Stimulated activated CD4-positive, alpha-beta T cell treated with anti-CD3 and anti-CD28 coated beads, Interleukin-2, amount 100 ng/mL, for 4 hours (primary cell): ENCODE measurements around the gene PMF1.
"Not testable (repeated sequence)": the region's sequence is repeated elsewhere in the genome, so short reads cannot be mapped to it uniquely, and the experiment has no call there.

ENCODE experiments used
- DNase-seq: peaks from one replicate; pipeline ENCODE4 v3.0.0-alpha.2; 2020; ENCODE audit warnings: low read depth

Gene PMF1

GRCh38 chr1:156196445-156196844 lies 16.4 kb upstream of the PMF1 start:
- DNase-seq = no peak

- no peak for DNase-seq
These were observed 13.9 kb upstream of the PMF1 start for GRCh38 chr1:156198831-156199349.

DNA sequence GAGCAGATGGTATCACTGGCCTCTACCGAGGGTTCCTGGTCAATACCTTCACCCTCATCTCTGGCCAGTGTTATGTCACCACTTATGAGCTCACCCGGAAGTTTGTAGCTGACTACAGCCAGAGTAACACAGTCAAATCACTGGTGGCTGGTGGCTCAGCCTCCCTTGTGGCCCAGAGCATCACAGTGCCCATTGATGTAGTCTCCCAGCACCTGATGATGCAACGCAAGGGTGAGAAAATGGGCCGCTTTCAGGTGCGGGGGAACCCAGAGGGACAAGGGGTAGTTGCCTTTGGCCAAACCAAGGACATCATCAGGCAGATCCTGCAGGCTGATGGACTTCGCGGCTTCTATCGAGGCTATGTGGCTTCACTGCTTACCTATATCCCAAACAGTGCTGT lies 12.8 kb upstream of the PMF1 start:
- no peak for DNase-seq

DNA sequence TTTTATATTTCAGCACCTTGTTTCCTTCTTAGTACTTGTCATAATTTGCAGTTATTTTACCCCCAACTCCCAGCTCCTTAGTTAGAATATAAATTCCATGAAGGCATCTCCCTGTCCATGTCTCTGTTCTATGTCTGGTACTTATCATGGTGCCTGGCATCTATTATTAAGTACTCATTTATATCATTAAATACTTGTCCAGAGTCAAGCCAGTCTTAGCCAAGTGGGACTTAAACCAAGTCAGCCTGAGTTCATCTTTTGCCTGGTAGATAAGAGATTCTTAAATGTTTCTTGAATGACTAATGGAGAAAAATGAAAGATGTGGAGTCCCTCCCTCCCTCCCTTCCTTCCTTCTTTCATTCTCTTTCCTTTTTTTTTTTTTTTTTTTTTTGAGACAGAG lies 9.5 kb upstream of the PMF1 start:
- no peak for DNase-seq

- DNase-seq = no peak
These were observed 8.1 kb upstream of the PMF1 start for GRCh38 chr1:156204686-156205085.

DNA sequence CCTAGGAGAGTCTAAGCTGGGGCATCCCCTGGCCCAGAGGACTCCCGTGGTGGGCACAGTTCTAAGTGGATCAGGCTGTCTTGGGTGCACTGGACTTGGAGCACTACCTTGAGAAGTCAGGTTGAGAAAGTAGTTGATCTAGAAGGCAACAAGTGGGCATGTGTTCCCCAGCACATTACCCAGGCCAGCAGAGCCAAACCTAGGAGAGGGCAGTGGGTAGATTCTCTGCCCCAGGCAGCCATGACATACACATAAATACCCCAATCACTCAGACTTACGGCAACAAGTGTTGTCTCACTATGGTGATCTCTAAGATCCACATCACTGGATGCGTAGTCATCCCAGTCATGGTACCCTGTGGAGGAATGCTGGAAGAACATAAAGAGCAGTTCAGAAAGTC lies 1.6 kb upstream of the PMF1 start:
- no peak for DNase-seq

DNA sequence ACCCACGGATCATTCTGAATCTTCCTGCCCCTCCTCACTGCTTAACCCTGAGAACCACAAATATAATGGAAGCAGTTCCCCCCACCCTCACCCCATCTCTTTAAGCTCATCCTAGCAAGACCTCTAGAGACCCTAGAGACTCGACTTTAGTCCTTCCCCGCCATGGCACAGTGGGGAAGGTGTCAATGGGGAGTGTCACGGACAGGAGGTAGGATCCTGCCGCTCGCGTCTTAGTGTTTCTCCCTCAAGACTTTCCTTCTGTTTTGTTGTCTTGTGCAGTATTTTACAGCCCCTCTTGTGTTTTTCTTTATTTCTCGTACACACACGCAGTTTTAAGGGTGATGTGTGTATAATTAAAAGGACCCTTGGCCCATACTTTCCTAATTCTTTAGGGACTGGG lies 677 bp upstream of the PMF1 start:
- DNase-seq = no peak

DNA sequence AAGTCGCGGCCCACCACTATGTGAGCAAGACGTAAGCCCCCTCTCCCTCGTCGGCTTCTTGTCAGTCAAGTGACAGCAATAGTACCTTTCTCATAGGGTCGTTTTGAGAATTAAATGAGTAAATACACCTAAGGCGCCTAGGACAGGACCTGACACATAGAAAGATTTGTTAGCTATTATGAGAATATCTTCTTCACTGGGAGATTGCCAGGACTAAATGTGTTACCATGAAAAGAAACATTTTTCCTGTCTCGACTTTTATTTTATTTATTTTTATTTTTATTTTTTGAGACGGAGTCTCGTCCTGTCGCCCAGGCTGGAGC lies 798 bp downstream of the PMF1 start:
- no peak for DNase-seq

- DNase-seq = peak; percentile 13
These were observed 1.4 kb downstream of the PMF1 start for GRCh38 chr1:156214024-156214748.

DNA sequence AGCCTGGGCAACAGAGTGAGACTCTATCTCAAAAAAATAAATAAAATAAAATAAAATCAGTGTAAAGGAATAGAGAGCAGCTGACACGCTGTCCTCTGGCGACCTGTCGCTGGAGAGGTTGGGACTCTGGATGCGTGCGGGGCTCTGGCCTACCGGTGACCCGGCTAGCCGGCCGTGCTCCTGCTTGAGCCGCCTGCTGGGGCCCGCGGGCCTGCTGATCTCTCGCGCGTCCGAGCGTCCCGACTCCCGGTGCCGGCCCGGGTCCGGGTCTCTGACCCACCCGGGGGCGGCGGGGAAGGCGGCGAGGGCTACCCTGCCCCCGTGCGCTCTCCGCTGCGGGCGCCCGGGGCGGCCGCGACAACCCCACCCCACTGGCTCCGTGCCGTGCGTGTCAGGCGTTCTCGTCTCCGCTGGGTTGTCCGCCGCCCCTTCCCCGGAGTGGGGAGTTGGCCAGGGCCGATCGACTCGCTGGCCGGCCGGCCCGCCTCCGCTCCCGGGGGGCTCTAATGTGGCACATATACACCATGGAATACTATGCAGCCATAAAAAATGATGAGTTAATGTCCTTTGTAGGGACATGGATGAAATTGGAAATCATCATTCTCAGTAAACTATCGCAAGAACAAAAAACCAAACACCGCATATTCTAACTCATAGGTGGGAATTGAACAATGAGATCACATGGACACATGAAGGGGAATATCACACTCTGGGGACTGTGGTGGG lies 3.7 kb downstream of the PMF1 start:
- DNase-seq = not testable (repeated sequence)

DNA sequence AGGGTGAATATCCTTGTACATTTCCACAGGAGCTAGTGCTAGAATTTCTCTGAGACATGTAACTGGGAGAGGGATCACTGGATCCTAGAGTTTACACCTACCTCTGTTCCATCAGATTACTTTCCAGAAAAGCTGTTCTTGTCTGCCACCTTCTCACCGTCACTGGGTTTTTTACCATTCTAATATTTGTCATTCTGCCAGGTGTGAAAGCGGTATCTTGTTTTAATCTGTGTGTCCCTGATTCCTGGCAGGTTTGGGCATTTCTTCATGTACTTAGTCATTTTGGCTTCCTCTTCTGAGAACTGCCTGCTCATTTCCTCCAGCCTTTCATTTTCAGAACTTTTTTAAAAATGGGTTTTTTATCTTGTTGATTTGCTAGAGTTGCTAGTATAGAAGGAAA lies 5.1 kb downstream of the PMF1 start:
- DNase-seq = peak; percentile 48

DNA sequence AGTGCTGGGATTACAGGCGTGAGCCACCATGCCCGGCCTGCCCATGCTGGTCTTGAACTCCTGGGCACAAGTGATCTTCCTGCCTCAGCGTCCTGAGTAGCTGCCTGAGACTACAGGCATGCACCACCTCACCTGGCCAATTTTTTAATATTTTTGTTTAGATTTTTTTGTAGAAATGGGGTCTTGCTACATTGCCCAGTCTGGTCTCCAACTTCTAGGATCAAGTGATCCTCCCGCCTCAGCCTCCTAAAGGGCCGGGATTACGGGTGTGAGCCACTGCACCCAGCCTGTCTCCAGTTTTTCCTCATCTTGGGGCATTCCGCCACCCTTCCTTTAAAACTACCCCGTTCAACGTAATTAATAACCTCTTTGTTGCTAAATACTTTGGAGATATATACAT lies 7.4 kb downstream of the PMF1 start:
- DNase-seq = no peak

DNA sequence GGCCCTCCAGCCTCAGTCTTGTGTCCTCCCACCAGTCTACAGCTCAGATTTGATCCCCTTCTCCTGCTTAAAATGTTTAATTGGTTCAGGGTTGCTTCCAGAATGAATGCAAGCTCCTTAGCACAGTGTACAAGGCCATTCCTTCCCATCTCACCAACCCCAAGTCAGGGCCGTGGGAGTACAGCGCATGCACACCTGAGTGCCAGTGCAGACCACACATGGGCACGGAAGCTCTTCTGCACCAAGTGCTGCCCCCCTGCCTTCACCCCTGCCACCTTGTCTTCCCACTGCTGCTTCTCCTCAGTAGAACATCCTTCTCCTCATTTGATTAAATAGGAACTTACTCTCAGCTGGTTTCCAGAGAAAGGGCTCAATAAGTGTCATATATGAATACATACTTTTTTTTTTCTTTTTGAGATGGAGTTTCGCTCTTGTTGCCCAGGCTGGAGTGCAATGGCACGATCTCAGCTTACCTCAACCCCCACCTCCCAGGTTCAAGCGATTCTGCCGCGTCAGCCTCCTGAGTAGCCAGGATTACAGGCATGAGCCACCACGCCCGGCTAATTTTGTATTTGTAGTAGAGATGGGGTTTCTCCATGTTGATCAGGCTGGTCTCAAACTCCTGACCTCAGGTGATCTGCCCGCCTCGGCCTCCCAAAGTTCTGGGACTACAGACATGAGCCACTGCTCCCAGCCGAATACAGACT lies 9.3 kb downstream of the PMF1 start:
- DNase-seq = no peak

GRCh38 chr1:156225677-156226014 lies 12.8 kb downstream of the PMF1 start:
- no peak for DNase-seq

- DNase-seq = no peak
These were observed 13.3 kb downstream of the PMF1 start for GRCh38 chr1:156226116-156226538.

GRCh38 chr1:156226782-156227181 lies 14.0 kb downstream of the PMF1 start:
- no peak for DNase-seq

- no peak for DNase-seq
These were observed 15.7 kb downstream of the PMF1 start for GRCh38 chr1:156228501-156228900.

DNA sequence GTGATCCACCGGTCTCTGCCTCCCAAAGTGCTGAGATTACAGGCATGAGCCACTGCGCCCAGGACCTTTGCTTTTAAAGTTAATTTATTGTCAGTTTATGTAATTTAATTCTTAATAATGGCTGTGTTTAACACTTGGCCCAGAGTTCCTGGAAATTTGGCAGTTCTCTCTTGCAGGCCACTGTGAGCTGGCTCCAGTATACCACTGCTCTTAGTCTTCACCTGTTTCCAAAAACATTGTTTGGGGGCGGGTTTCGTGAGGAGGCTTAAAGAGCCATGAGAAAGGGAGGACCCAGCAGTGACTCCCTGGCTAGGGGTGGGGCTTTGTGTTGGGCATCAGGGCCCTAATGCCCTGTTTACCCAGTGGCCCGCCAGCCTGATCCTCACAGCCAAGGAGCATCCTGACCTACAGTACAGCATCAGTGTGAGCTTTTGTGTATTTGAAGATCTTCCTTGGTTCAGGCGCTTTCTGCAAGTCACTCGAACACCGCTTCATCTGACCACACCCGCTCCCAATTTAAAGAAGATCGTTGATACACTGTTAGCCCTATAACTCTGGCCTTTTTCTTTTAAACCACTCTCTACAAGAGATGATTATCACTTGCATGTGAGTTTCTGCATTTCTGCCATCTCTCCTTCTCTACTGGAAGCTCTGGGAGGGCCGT lies 17.1 kb downstream of the PMF1 start:
- DNase-seq = no peak

DNA sequence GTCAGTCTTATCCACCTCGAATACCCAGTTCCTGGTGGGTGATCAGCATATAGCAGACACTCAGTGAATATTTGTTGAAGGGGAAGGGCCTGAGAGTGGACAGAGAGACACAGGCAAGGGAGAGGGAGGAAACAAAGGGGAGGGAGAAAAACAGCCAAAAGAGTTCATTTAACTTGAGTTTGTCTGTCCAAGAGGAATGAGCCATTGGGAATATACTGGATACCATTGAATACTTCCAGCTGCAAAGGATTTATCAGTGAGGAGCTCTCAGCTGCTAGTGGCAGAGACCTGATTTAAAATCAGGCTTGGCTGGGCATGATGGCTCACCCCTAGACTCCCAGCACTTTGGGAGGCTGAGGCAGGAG lies 17.6 kb downstream of the PMF1 start:
- no peak for DNase-seq

DNA sequence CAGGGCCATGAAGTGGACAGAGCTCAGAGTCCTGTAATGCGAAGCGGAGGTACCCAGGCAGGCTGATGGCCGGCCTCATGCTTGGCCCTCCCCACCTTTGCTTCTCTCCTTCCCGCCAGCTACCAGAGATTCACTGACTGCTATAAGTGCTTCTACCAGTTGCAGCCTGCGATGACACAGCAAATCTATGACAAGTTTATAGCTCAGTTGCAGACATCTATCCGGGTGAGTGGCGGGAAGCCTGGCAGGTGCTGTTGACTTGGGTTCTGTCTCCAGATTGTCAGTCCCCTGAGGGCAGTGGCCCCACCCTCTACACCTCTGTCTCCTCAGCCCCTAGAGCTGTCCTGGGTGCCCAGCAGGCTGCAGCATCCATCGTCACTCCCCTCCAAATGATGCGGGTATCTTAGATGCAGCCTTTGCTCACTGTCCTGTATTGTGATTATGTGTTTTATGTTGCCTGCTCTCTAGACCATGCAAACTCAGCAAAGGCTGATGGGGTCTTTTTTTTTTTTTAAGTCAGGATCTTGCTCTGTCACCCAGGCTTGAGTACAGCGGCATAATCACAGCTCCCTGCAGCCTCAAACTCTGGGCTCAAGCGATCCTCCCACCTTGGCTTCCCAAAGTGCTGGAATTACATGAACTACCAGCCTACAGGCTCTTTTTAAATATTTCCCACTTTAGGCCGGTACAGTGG lies 19.5 kb downstream of the PMF1 start:
- DNase-seq = no peak

DNA sequence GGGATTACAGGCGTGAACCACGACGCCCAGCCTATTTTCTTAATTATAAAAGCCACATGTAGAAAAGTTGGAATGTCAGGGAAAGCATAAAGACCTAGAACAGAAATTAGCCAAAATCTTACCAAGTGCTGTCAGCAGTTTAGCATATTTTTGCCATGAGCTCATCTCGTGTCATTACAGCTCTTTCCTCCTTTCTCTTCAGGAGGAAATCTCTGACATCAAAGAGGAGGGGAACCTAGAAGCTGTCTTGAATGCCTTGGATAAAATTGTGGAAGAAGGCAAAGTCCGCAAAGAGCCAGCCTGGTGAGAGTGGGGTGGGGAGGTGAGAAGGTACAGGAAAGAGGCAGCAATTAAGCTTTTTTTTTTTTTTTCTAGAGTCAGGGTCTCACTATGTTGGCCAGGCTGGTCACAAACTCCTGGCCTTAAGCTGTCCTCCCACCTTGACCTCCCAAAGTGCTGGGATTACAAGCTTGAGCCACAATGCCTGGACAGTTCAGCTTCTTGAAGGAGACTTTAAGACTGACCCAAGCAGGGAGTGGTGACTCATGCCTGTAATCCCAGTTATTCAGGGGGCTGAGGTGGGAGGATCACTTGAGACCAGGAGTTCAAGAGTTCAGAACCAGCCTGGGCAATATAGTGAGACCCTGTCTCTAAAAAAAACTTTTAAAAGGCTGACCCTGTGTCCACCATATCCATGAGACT lies 20.8 kb downstream of the PMF1 start:
- DNase-seq = no peak

DNA sequence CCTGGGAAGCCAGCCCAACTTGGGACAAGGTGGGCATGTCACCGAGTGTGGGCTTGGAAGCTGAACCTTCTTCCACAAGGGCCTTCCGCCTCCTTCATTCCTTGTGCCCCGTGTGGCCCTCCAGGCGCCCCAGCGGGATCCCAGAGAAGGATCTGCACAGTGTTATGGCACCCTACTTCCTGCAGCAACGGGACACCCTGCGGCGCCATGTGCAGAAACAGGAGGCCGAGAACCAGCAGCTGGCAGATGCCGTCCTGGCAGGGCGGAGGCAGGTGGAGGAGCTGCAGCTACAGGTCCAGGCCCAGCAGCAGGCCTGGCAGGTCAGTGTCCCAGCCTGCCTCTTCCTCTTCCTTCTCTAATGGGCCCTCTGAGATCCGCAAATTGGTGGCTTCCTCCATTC lies 23.4 kb downstream of the PMF1 start:
- DNase-seq = no peak
